Stimulated activated CD8-positive, alpha-beta memory T cell treated with anti-CD3 and anti-CD28 coated beads, Interleukin-12 subunit alpha, Interleukin-12 subunit beta, amount 100 ng/mL, for 24 hours (primary cell): ENCODE measurements around the gene CNTN2.
A peak's percentile ranks its signal among the peaks of the same experiment; 100 is the strongest.

Experiments
- DNase-seq: peaks from one replicate; pipeline ENCODE4 v3.0.0-alpha.2; 2020; ENCODE audit errors: extremely low read depth

Gene CNTN2

GRCh38 chr1:205072881-205073280 lies 29.9 kb downstream of the CNTN2 start:
- DNase-seq = no peak

DNA sequence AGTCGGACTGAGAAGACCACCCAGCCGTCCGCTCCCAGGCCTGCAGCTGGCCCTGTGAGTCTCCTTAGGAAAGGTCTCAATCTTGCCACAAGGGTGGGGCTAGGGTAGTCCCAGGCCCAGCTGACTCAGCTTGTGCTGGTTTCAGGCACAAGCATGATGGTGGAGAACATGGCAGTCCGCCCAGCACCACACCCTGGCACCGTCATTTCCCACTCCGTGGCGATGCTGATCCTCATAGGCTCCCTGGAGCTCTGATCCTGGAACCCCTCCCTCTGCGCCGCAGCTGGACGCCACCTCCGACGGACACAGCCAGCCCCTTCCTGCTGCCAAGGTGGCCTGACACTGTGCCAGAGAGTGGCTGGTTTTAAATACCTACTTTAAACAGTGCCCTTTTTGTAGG lies 30.5 kb downstream of the CNTN2 start:
- no peak for DNase-seq

GRCh38 chr1:205074084-205074483 lies 31.1 kb downstream of the CNTN2 start:
- DNase-seq = no peak

- no peak for DNase-seq
These were observed 31.5 kb downstream of the CNTN2 start for GRCh38 chr1:205074513-205074912.

DNA sequence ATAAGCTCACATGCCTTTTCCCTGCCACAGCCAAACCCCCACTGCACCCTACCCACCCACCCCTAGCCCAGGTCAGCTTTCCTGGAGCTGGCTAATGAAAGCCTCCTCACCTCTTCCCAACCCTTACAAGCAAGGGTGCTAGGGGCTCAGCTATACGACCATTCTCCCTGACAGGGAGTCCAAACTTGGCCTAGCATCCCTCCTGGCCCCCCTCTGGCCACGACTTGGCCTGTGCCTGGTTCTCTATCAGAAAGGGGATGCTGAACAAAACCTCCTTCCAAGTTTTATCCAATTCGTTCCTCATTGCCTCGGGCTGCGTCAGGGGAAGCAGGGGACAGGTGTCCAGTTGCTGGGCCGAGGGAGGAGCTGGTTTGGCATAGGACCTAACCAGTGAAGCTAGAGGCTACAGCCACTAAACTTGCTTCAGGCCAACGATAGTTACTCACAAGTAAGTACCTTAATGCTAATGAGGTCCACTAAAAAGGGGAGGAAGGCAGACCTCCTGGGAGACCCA lies 32.7 kb downstream of the CNTN2 start:
- DNase-seq = no peak

DNA sequence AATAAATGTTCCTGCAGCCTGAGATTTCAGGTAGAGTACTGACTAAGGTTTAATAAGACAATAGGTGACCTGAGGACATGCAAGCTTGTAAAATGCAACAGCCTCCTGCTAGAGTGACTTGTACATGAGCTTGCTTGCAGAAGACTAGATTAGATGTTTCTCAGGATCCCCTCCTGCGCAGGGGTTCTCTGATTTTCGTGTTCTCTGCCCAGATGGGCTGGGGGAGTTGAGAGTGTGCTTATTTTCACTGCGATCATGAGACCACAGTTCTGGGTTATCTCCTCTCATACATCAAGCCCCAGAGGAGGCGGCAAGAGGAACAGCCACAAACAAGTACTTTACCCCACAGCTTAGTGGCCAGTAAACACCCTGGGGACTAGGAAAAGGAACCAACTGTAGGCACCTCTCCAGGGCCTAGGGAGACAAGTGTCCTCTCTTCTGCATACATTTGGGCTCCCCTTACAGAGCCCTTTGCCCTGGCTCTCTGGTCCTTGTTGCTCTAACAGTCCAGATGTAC lies 33.3 kb downstream of the CNTN2 start:
- no peak for DNase-seq

- no peak for DNase-seq
These were observed 34.3 kb downstream of the CNTN2 start for GRCh38 chr1:205077158-205077933.

GRCh38 chr1:205077934-205078311 lies 34.9 kb downstream of the CNTN2 start:
- no peak for DNase-seq

DNA sequence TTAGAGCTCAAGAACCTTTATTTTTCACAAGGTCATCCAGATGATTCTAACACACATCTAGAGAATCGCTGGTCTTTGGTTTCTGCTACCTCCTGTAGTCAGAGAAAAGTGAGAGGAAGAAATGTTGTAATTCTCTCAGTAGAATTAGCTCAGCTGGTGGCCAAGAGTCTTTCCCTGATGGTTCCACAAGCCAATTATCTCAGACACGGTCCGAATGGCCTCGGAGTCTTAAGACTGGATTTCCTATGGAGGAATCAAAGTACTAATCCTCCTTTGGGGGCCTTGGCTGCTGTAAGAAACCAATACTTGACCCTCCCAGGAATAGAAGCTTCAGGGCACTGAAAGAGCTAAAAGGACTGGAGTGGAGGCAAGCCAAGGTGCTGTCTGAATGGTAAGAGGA lies 39.4 kb downstream of the CNTN2 start:
- DNase-seq = no peak

DNA sequence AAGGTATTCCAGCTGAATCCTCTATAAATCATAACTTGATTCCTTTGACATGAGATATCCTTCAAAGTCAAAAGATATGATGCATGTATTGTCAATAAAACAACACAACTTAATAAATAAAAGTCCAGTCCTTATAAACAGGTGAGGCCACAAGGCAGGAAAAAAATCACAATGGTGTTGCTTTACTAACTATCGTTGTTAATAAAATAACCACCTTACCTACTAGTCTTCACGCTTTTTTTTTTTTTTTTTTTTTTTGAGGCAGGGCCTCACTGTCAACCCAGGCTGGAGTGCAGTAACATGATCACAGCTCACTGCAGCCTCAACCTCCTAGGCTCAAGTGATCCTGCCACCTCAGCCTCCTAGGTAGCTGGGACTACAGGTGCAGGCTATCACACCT lies 41.3 kb downstream of the CNTN2 start, which contains the start of gene TMEM81:
TMEM81 (minus strand) TSS at position 101 of the 400 bp plus-strand sequence. CDS start 140 bp downstream, outside the sequence.
- DNase-seq = no peak

DNA sequence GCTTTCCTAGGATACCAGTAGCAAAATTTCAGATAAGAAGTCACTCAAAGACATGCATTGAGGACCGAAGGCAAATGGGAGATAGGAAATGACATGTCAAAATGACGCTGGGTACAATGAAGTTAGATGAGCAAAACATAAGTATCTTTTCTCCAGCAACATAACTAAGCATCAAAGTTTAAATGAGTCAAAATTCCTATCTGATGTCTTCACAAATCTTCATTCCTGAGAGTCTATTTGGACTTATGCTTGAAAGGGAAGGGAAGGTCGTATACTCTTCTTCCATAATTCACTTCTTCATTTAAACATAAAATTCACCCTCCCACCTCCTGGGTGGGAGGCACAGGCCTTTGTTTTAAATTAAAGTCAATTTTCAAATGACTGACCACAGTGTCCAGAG lies 45.3 kb downstream of the CNTN2 start:
- DNase-seq = no peak

GRCh38 chr1:205091043-205091740 lies 48.2 kb downstream of the CNTN2 start:
- no peak for DNase-seq

- no peak for DNase-seq
These were observed 52.4 kb downstream of the CNTN2 start for GRCh38 chr1:205095422-205095821.

GRCh38 chr1:205098242-205098641 lies 55.2 kb downstream of the CNTN2 start:
- no peak for DNase-seq

DNA sequence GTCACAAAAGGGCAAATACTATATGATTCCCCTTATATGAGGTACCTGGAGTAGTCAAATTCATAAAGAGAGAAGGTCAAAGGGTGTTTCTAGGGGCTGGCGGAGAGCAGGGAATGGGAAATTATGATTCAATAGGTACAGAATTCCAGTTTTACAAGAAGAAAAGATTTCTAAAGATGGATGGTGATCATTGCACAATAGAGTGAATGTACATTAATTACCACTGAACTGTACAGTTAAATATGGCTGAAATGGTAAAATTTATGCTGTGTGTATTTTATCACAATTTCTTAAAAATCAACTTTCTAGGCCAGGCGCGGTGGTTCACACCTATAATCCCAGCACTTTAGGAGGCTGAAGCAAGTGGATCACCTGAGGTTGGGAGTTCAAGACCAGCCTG lies 59.4 kb downstream of the CNTN2 start:
- no peak for DNase-seq

DNA sequence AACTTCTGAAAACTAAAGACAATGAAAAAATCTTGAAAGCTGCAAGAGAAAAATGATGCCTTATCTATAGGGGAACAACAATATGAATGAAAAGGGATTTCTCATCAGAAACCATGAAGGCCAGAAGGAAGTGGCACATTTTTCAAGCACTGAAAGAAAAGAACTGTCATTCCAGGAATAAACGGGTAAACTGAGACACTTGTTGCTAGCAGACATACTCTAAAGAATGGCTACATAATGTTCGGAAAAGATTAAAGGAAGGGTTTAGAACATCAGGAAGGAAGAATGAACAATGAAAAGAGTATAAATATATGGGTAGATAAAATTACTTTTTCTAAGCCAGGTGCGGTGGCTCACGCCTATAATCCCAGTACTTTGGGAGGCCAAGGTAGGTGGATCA lies 64.3 kb downstream of the CNTN2 start:
- DNase-seq = no peak

DNA sequence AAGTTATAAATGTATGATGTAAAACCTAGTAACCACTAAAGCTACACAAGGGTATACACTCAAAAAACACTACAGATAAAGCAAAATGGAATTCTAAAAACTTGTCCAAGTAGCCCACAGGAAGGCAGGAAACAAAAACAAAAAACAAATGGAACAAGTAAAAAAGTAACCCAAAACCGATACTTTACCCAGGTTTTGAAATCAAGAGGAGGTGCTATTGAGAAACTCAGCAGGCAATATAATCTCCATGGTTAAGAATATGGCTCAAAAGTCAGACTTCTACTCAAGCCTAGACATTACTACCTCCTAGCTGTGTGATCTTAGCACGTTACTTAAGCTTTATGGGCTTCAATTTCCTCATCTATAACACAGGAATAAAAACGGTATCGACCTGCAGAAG lies 65.5 kb downstream of the CNTN2 start:
- no peak for DNase-seq

- DNase-seq = no peak
These were observed 66.3 kb downstream of the CNTN2 start for GRCh38 chr1:205109269-205109668.

- no peak for DNase-seq
These were observed 66.7 kb downstream of the CNTN2 start for GRCh38 chr1:205109711-205110110.

DNA sequence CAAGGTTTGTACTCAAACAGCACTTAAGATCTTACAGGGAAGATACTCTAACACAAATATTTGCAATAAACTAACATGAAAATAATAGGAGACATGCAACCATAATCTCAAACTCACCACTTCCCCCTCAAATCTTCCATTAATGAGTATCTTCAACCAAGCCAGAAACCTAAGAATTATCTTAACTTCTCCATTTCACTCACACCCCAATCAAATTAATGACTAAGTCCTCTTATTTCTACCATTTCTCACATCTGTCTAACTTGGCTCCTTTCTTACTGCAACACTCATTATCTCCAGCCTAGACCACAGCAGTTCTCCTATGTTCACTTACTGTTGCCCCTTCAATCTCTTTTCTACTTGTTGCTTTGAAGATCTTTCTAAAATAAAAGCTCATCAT lies 68.3 kb downstream of the CNTN2 start:
- DNase-seq = no peak

- DNase-seq = no peak
These were observed 75.7 kb downstream of the CNTN2 start for GRCh38 chr1:205118752-205119151.

GRCh38 chr1:205121660-205122488 lies 78.9 kb downstream of the CNTN2 start, which contains the start of gene RBBP5:
Gene RBBP5 (minus strand): TSS chr1:205121978. CDS start chr1:205121873, 105 bp downstream.
- DNase-seq = peak; percentile 81
